T-cell (primary cell): ENCODE data around the gene TOP2A. TPM values are rescaled to one million over a fixed set of nuclear protein-coding genes. Genes with fewer than 3 reads are reported as not detected.
"Not testable (repeated sequence)": the region's sequence is repeated elsewhere in the genome, so short reads cannot be mapped to it uniquely, and the experiment has no call there.

Source experiments
- ATAC-seq, 4 experiments: fragments of 200-7000 bp in 3 of 4; fragments of 150-1000 bp in 1 of 4; cut with Tn5 transposase; replicated peaks in 1 of 4; 1 replicate in 3 of 4; 2 replicates in 1 of 4; pipeline ENCODE4 v1.10.0; 2021; ENCODE audit warnings: moderate library complexity in 3 of 4, mild to moderate bottlenecking in 2 of 4, moderate number of reproducible peaks in 1 of 4
- CTCF ChIA-PET, 2 donors: fragments of 300-600 bp; sonication (Branson Sonifier 250); formaldehyde crosslinking; loops; one replicate each; lab custom pipeline; 2022; ENCODE audit warnings: antibody characterized with exemption in 2 of 2; lab: Charles Lee
- POLR2A ChIA-PET, 2 donors: fragments of 300-600 bp; sonication (Branson Sonifier 250); formaldehyde crosslinking; loops; one replicate each; lab custom pipeline; 2022; ENCODE audit warnings: antibody characterized with exemption in 2 of 2; lab: Charles Lee
- DNase-seq, 35 experiments: peaks; one replicate each; pipeline versions ENCODE4 v3.0.0 to v3.0.0-alpha.2; 2013 to 2023
- H3K27ac ChIP-seq: one replicate; pipeline ENCODE4 v1.5.1; 2013; ENCODE audit warnings: low read length
- H3K27me3 ChIP-seq, 2 experiments: replicated peaks in 1 of 2; 1 replicate in 1 of 2; 2 replicates in 1 of 2; pipeline versions ENCODE4 v1.6.1 to v1.7.0; 2013; ENCODE audit warnings: low read length in 1 of 2, mixed read lengths in 1 of 2; ENCODE audit not compliant: control insufficient read depth in 2 of 2, insufficient read depth in 2 of 2; ENCODE audit errors: extremely low read depth in 1 of 2
- H3K36me3 ChIP-seq, 2 donors: 1 replicate in 1 of 2; 2 replicates in 1 of 2; pipeline versions ENCODE4 v1.6.1 to v1.7.0; 2013; ENCODE audit warnings: low read length in 1 of 2; ENCODE audit not compliant: control insufficient read depth in 2 of 2, insufficient read depth in 1 of 2; ENCODE audit errors: extremely low read depth in 1 of 2
- H3K4me1 ChIP-seq, 2 experiments: 1 replicate in 1 of 2; 2 replicates in 1 of 2; pipeline versions ENCODE4 v1.6.1 to v1.7.0; 2013; ENCODE audit warnings: low read length in 2 of 2, mixed read lengths in 1 of 2; ENCODE audit not compliant: insufficient read depth in 2 of 2, control insufficient read depth in 1 of 2; ENCODE audit errors: extremely low read depth in 1 of 2
- H3K4me3 ChIP-seq, 2 donors: 1 replicate in 1 of 2; 2 replicates in 1 of 2; pipeline versions ENCODE4 v1.5.1 to v1.7.0; 2013; ENCODE audit warnings: mild to moderate bottlenecking in 2 of 2, low read length in 1 of 2, moderate library complexity in 1 of 2; ENCODE audit not compliant: control insufficient read depth in 1 of 2; ENCODE audit errors: extremely low read depth in 1 of 2
- H3K9me3 ChIP-seq: 2 replicates; pipeline ENCODE4 v1.7.0; 2013
- H3K27ac Mint-ChIP-seq, 2 donors: one replicate each; pipeline ENCODE4 v1.8.0; 2020 to 2021; ENCODE audit warnings: mild to moderate bottlenecking in 2 of 2, mixed read lengths in 2 of 2
- H3K27me3 Mint-ChIP-seq, 2 donors: one replicate each; pipeline ENCODE4 v1.8.0; 2021 to 2022; ENCODE audit warnings: mixed read lengths in 2 of 2
- H3K36me3 Mint-ChIP-seq: one replicate; pipeline ENCODE4 v1.8.0; 2021; ENCODE audit warnings: mixed read lengths
- H3K4me1 Mint-ChIP-seq, 3 donors: one replicate each; pipeline ENCODE4 v1.8.0; 2020 to 2022; ENCODE audit warnings: mixed read lengths in 3 of 3, mild to moderate bottlenecking in 1 of 3
- H3K4me3 Mint-ChIP-seq, 3 donors: one replicate each; pipeline ENCODE4 v1.8.0; 2020 to 2022; ENCODE audit warnings: mild to moderate bottlenecking in 3 of 3, mixed read lengths in 3 of 3, moderate library complexity in 3 of 3
- H3K9me3 Mint-ChIP-seq, 3 donors: one replicate each; pipeline ENCODE4 v1.8.0; 2020 to 2022; ENCODE audit warnings: mixed read lengths in 3 of 3
- WGBS: methylation state at CpG from one replicate; pipeline ENCODE4 v1.1.5; 2013; ENCODE audit warnings: missing lambda C conversion rate; ENCODE audit not compliant: insufficient coverage; 5-methylcytosine and 5-hydroxymethylcytosine counted together
- total RNA-seq, 35 experiments: library from RNA in 6 of 35; stranded (reverse) in 6 of 35; fragments of 120-200 nt in 1 of 35; gene quantifications; one replicate each; pipeline versions ENCODE4 v1.2.1 to v1.2.4 and lab custom pipeline; 2013 to 2026

Gene TOP2A
- total RNA-seq, 5 donors from 2014 or later (not counting 1 experiment from before 2014, with no cell fraction given) = 2.3 to 4.2 (median 2.7) TPM

DNA sequence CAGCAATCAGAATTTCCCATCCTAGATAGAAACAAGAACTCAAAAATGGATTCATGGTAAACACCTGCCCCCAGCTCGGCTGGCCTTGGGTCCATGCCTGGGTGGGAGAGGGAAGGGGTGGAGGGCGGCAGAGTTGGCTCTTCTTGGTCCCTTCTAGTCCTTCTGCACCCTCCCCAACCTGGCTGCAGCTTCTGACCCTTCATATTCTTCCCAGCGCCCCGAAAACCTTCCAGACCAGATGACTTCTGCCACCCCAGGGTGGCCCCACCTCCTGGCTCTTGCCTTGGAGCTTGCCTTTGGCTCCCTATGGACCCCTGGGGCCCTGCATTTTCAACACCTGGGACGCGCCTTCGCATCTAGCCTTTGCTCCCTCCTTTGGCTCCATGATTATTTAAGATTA is 47.8 kb downstream of the TOP2A start:
- H3K36me3 ChIP-seq = no peaks in the 10 kb centered on the region
- H3K4me1 ChIP-seq = peaks cover 0 to 4% of the 10 kb centered on the region in 2 experiments
- Mint-ChIP-seq H3K27ac (no peak overlapping the region), H3K9me3 (no peaks in the 10 kb centered on the region), H3K36me3 (no peaks in the 10 kb centered on the region), H3K4me1 (peaks cover 2 to 4% (median 3%) of the 10 kb centered on the region in 3 donors), H3K27me3 (no peaks in the 10 kb centered on the region), H3K4me3 (no peak overlapping the region)
- no peak overlapping the region for H3K4me3 ChIP-seq
- DNase-seq (no peak), ATAC-seq (no peak)
- ChIA-PET POLR2A (no interaction called here), CTCF (no interaction called here)
- no peak overlapping the region for H3K27ac ChIP-seq
- WGBS = 92% methylated on average over 2 of the region's 7 CpGs
- H3K9me3 ChIP-seq = no peaks in the 10 kb centered on the region
- peaks cover 0 to 4% of the 10 kb centered on the region in 2 experiments for H3K27me3 ChIP-seq

DNA sequence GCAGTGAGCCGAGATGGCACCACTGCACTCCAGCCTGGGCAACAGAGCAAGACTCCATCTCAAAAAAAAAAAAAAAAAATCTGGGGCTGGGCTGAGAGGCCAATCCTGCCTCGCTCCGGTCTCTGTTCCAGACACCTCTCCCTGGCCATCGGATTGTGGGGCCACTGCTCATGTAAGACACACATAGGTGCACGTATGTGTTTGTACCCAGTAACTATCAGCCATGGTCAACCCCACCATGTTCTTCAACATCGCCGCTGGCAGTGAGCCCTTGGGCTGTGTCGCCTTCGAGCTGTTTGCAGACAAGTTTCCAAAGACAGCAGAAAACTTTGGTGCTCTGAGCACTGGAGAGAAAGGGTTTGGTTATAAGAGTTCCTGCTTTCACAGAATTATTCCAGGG is 50.0 kb downstream of the TOP2A start:
- H3K4me3 Mint-ChIP-seq, DNase-seq, H3K4me1 Mint-ChIP-seq, H3K4me3 ChIP-seq, CTCF ChIA-PET, POLR2A ChIA-PET, H3K9me3 ChIP-seq, ATAC-seq, H3K36me3 Mint-ChIP-seq, H3K27me3 Mint-ChIP-seq, H3K27ac ChIP-seq, H3K36me3 ChIP-seq, H3K27ac Mint-ChIP-seq, H3K9me3 Mint-ChIP-seq: not testable (repeated sequence)
- peaks cover 0 to 19% of the 10 kb centered on the region in 2 experiments for H3K27me3 ChIP-seq
- H3K4me1 ChIP-seq = peaks cover 0 to 13% of the 10 kb centered on the region in 2 experiments
- 97% methylated on average over 4 of the region's 9 CpGs for WGBS

DNA sequence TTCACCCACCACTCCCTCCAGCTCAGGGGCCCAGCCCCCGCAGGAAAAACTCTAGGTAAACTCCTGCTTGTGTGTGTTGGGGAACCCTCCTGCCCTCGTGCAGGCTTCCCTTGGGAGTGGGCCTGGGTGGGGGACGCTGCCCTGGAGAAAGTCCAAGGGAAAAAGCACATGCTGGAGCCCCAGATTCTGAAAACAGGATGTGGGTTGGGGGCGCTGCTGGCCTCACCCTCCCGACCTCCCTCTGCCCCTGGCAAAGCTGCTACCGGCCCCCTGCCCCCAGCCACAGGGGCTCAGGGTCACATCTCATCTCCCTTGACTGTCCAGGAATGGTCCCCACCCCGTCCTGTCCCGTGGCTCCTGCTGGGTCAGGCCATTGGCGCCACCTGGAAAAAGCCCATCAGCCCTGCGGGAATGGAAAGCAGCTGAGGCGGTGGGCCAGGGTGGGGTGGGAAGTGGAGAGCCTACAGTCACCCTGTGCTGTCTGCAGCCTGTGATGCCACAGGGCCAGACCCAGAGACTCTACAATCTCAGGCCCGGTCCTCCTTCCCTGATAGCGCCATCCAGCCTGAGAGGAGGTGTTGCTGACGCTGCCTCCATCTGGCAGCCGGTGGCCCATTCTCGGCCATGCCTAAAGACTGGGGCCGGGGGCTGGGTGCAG is 50.7 kb downstream of the TOP2A start:
- ATAC-seq (no peak), DNase-seq (no peak)
- no peaks in the 10 kb centered on the region for H3K36me3 Mint-ChIP-seq
- H3K9me3 Mint-ChIP-seq = no peaks in the 10 kb centered on the region
- Histone ChIP-seq H3K36me3 (no peaks in the 10 kb centered on the region), H3K27ac (no peak overlapping the region), H3K4me3 (no peak overlapping the region), H3K27me3 (peaks cover 0 to 25% of the 10 kb centered on the region in 2 experiments), H3K4me1 (peaks cover 0 to 19% of the 10 kb centered on the region in 2 experiments), H3K9me3 (no peaks in the 10 kb centered on the region)
- peaks cover 4 to 9% (median 7%) of the 10 kb centered on the region in 3 donors for H3K4me1 Mint-ChIP-seq
- H3K27ac Mint-ChIP-seq = no peak overlapping the region
- CTCF ChIA-PET = no interaction called here
- H3K27me3 Mint-ChIP-seq = peaks cover 4% of the 10 kb centered on the region in 2 donors
- 72% methylated on average over 11 of the region's 17 CpGs for WGBS
- POLR2A ChIA-PET = interaction anchor here in 1 of 2 donors (0.6 kb wide), 1 partner anchor 214 kb away, joined by 5 read pairs; no protein-coding TSS in a partner anchor
- no peak overlapping the region for H3K4me3 Mint-ChIP-seq

DNA sequence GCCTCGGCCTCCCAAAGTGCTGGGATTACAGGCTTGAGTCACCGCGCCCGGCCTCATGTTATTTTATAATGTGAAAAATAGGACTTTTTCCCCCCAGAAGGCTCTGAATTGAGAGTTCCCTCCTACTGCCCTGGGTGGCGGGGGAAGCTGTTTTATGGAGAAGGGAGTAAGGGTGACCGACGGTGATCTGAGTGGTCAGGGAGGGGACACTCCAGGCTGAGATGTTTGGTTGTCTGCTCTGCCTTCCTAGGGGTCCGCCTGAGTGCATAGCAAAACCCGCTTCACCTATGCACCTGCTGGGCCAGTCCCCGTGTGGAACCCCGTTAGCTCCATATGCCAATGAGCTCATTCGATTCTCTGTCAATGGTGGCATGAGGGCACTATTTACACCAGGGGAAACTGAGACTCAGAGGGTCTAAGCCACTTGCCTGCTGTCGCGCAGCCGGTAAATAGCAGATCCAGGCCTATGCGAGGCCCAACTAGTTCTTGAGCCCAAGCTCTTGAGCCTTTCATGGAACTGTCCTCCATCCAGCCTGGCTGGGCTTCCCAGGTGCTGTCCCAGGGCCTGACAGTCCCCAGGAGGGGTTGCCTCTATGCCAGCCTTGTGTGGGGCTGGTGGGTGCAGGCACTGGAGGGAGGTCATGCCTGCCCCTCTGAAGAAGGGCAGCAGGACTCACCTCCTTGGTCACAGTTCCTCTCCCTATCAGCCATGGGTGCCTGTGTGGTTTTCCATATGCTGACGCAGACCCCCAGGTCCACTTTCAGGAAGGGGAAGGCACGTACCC is 51.4 kb downstream of the TOP2A start:
- CTCF ChIA-PET = no interaction called here
- no peaks in the 10 kb centered on the region for H3K9me3 ChIP-seq
- Mint-ChIP-seq H3K27ac (no peak overlapping the region), H3K9me3 (no peaks in the 10 kb centered on the region), H3K4me3 (no peak overlapping the region), H3K36me3 (no peaks in the 10 kb centered on the region), H3K27me3 (peaks cover 6 to 7% of the 10 kb centered on the region in 2 donors), H3K4me1 (peaks cover 1 to 11% (median 9%) of the 10 kb centered on the region in 3 donors)
- H3K4me3 ChIP-seq = no peak overlapping the region
- peaks cover 0 to 20% of the 10 kb centered on the region in 2 experiments for H3K4me1 ChIP-seq
- POLR2A ChIA-PET = interaction anchor here in 1 of 2 donors (0.6 to 1.2 kb wide), 3 partner anchors 45 to 215 kb away, joined by 3 to 11 read pairs (median 5); no protein-coding TSS in a partner anchor
- no peaks in the 10 kb centered on the region for H3K36me3 ChIP-seq
- H3K27ac ChIP-seq = no peak overlapping the region
- 96% methylated on average over 11 of the region's 18 CpGs for WGBS
- H3K27me3 ChIP-seq = peaks cover 0 to 32% of the 10 kb centered on the region in 2 experiments
- ATAC-seq (no peak), DNase-seq (no peak)

DNA sequence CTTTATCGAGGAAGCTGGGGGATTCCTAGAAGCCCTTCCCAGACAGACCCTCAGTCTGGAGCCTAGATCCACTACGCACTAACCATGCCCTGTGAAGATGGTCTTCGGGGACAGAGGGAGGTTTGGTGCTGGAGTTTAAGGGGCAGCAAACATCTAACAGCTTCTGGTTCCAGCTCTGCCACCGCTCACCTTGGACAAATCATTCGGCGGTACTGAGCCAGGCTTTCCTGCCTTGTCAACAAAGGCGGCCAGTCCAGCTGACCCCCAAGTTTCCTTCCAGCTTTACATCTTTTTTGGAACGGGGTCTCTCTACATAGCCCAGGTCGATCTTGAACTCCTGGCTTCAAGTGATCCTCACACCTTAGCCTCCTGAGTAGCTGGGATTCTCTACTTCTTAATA is 52.8 kb downstream of the TOP2A start:
- no peaks in the 10 kb centered on the region for H3K36me3 Mint-ChIP-seq
- CTCF ChIA-PET = interaction anchor here (0.6 to 1.1 kb wide), 5 partner anchors 10 to 967 kb away, joined by 3 to 8 read pairs (median 4); no protein-coding TSS in a partner anchor
- 97% methylated on average over 7 of the region's 9 CpGs for WGBS
- Histone ChIP-seq H3K4me1 (peaks cover 0 to 16% of the 10 kb centered on the region in 2 experiments), H3K9me3 (no peaks in the 10 kb centered on the region), H3K27me3 (peaks cover 0 to 41% of the 10 kb centered on the region in 2 experiments), H3K4me3 (no peak overlapping the region), H3K27ac (no peak overlapping the region), H3K36me3 (no peaks in the 10 kb centered on the region)
- peak overlapping the region in 2 of 3 donors; percentile 21 to 66 for H3K4me3 Mint-ChIP-seq
- ATAC-seq = no peak
- POLR2A ChIA-PET = interaction anchor here (0.6 to 1.2 kb wide), 4 partner anchors 43 to 718 kb away, joined by 6 to 17 read pairs (median 10); no protein-coding TSS in a partner anchor
- no peak for DNase-seq
- no peak overlapping the region for H3K27ac Mint-ChIP-seq
- H3K27me3 Mint-ChIP-seq = peaks cover 13 to 14% of the 10 kb centered on the region in 2 donors
- no peaks in the 10 kb centered on the region for H3K9me3 Mint-ChIP-seq
- peaks cover 0 to 10% (median 10%) of the 10 kb centered on the region in 3 donors for H3K4me1 Mint-ChIP-seq
